ENCODE results near the gene OPCML. TPM values are rescaled to one million over a fixed set of nuclear protein-coding genes. Genes with fewer than 3 reads are reported as not detected.

The OPCML gene
- total RNA-seq, 1 donor: under 0.01 TPM

GRCh38 chr11:132588366-132588765, 943.9 kb downstream of the OPCML start:
- Histone ChIP-seq H3K4me1 (ENCODE audit: insufficient read depth, low read length) (no peaks in the 10 kb centered on the region), H3K4me3 (ENCODE audit: low read length) (no peak overlapping the region), H3K9me3 (ENCODE audit: low read depth, low read length) (no peaks in the 10 kb centered on the region), H3K27me3 (ENCODE audit: insufficient read depth, low read length) (no peaks in the 10 kb centered on the region)

GRCh38 chr11:132587716-132588115, 944.6 kb downstream of the OPCML start:
- no peaks in the 10 kb centered on the region for H3K9me3 ChIP-seq (ENCODE audit: low read depth, low read length)
- H3K4me3 ChIP-seq (ENCODE audit: low read length): no peak overlapping the region
- H3K4me1 ChIP-seq (ENCODE audit: insufficient read depth, low read length): no peaks in the 10 kb centered on the region
- H3K27me3 ChIP-seq (ENCODE audit: insufficient read depth, low read length): no peaks in the 10 kb centered on the region

GRCh38 chr11:132586801-132587200, 945.5 kb downstream of the OPCML start:
- no peaks in the 10 kb centered on the region for H3K27me3 ChIP-seq (ENCODE audit: insufficient read depth, low read length)
- H3K9me3 ChIP-seq (ENCODE audit: low read depth, low read length): no peaks in the 10 kb centered on the region
- no peak overlapping the region for H3K4me3 ChIP-seq (ENCODE audit: low read length)
- H3K4me1 ChIP-seq (ENCODE audit: insufficient read depth, low read length): no peaks in the 10 kb centered on the region

GRCh38 chr11:132579634-132580327, 952.5 kb downstream of the OPCML start:
- H3K9me3 ChIP-seq (ENCODE audit: low read depth, low read length): no peaks in the 10 kb centered on the region

GRCh38 chr11:132579136-132579535, 953.2 kb downstream of the OPCML start:
- H3K27me3 ChIP-seq (ENCODE audit: insufficient read depth, low read length): no peaks in the 10 kb centered on the region
- no peak overlapping the region for H3K4me3 ChIP-seq (ENCODE audit: low read length)
- no peaks in the 10 kb centered on the region for H3K4me1 ChIP-seq (ENCODE audit: insufficient read depth, low read length)
- no peaks in the 10 kb centered on the region for H3K9me3 ChIP-seq (ENCODE audit: low read depth, low read length)

More at GRCh38 chr11:132579634-132580327, 952.5 kb downstream of the OPCML start:
- Histone ChIP-seq H3K27me3 (ENCODE audit: insufficient read depth, low read length) (no peaks in the 10 kb centered on the region), H3K4me3 (ENCODE audit: low read length) (no peak overlapping the region), H3K4me1 (ENCODE audit: insufficient read depth, low read length) (no peaks in the 10 kb centered on the region)

- H3K9me3 ChIP-seq (ENCODE audit: low read depth, low read length): no peaks in the 10 kb centered on the region
- H3K4me1 ChIP-seq (ENCODE audit: insufficient read depth, low read length): no peaks in the 10 kb centered on the region
- no peak overlapping the region for H3K4me3 ChIP-seq (ENCODE audit: low read length)
- no peaks in the 10 kb centered on the region for H3K27me3 ChIP-seq (ENCODE audit: insufficient read depth, low read length)
Measured at GRCh38 chr11:132578580-132578979, 953.7 kb downstream of the OPCML start.

- no peaks in the 10 kb centered on the region for H3K27me3 ChIP-seq (ENCODE audit: insufficient read depth, low read length)
- H3K4me3 ChIP-seq (ENCODE audit: low read length): no peak overlapping the region
- no peaks in the 10 kb centered on the region for H3K9me3 ChIP-seq (ENCODE audit: low read depth, low read length)
- no peaks in the 10 kb centered on the region for H3K4me1 ChIP-seq (ENCODE audit: insufficient read depth, low read length)
Measured at GRCh38 chr11:132576706-132577105, 955.6 kb downstream of the OPCML start.

GRCh38 chr11:132564091-132564885, 968.0 kb downstream of the OPCML start:
- no peaks in the 10 kb centered on the region for H3K4me1 ChIP-seq (ENCODE audit: insufficient read depth, low read length)
- H3K4me3 ChIP-seq (ENCODE audit: low read length): no peak overlapping the region
- no peaks in the 10 kb centered on the region for H3K9me3 ChIP-seq (ENCODE audit: low read depth, low read length)
- H3K27me3 ChIP-seq (ENCODE audit: insufficient read depth, low read length): no peaks in the 10 kb centered on the region

- Histone ChIP-seq H3K4me3 (ENCODE audit: low read length) (no peak overlapping the region), H3K4me1 (ENCODE audit: insufficient read depth, low read length) (no peaks in the 10 kb centered on the region), H3K27me3 (ENCODE audit: insufficient read depth, low read length) (no peaks in the 10 kb centered on the region), H3K9me3 (ENCODE audit: low read depth, low read length) (no peaks in the 10 kb centered on the region)
Measured at GRCh38 chr11:132563050-132563449, 969.3 kb downstream of the OPCML start.

GRCh38 chr11:132561937-132562336, 970.4 kb downstream of the OPCML start:
- H3K9me3 ChIP-seq (ENCODE audit: low read depth, low read length): no peaks in the 10 kb centered on the region
- H3K4me1 ChIP-seq (ENCODE audit: insufficient read depth, low read length): no peaks in the 10 kb centered on the region
- H3K27me3 ChIP-seq (ENCODE audit: insufficient read depth, low read length): no peaks in the 10 kb centered on the region
- no peak overlapping the region for H3K4me3 ChIP-seq (ENCODE audit: low read length)

GRCh38 chr11:132559331-132560036, 972.8 kb downstream of the OPCML start:
- no peaks in the 10 kb centered on the region for H3K27me3 ChIP-seq (ENCODE audit: insufficient read depth, low read length)

GRCh38 chr11:132556316-132556715, 976.0 kb downstream of the OPCML start:
- Histone ChIP-seq H3K27me3 (ENCODE audit: insufficient read depth, low read length) (no peaks in the 10 kb centered on the region), H3K9me3 (ENCODE audit: low read depth, low read length) (no peaks in the 10 kb centered on the region), H3K4me1 (ENCODE audit: insufficient read depth, low read length) (no peaks in the 10 kb centered on the region), H3K4me3 (ENCODE audit: low read length) (no peak overlapping the region)

More at GRCh38 chr11:132559331-132560036, 972.8 kb downstream of the OPCML start:
- no peaks in the 10 kb centered on the region for H3K4me1 ChIP-seq (ENCODE audit: insufficient read depth, low read length)
- no peaks in the 10 kb centered on the region for H3K9me3 ChIP-seq (ENCODE audit: low read depth, low read length)
- no peak overlapping the region for H3K4me3 ChIP-seq (ENCODE audit: low read length)

- H3K4me3 ChIP-seq (ENCODE audit: low read length): no peak overlapping the region
- H3K9me3 ChIP-seq (ENCODE audit: low read depth, low read length): no peaks in the 10 kb centered on the region
- H3K27me3 ChIP-seq (ENCODE audit: insufficient read depth, low read length): no peaks in the 10 kb centered on the region
- H3K4me1 ChIP-seq (ENCODE audit: insufficient read depth, low read length): no peaks in the 10 kb centered on the region
Measured at GRCh38 chr11:132555617-132556016, 976.7 kb downstream of the OPCML start.

- Histone ChIP-seq H3K9me3 (ENCODE audit: low read depth, low read length) (no peaks in the 10 kb centered on the region), H3K27me3 (ENCODE audit: insufficient read depth, low read length) (no peaks in the 10 kb centered on the region), H3K4me1 (ENCODE audit: insufficient read depth, low read length) (no peaks in the 10 kb centered on the region), H3K4me3 (ENCODE audit: low read length) (no peak overlapping the region)
Measured at GRCh38 chr11:132551016-132551415, 981.3 kb downstream of the OPCML start.

- no peaks in the 10 kb centered on the region for H3K4me1 ChIP-seq (ENCODE audit: insufficient read depth, low read length)
- no peaks in the 10 kb centered on the region for H3K9me3 ChIP-seq (ENCODE audit: low read depth, low read length)
- no peak overlapping the region for H3K4me3 ChIP-seq (ENCODE audit: low read length)
- H3K27me3 ChIP-seq (ENCODE audit: insufficient read depth, low read length): no peaks in the 10 kb centered on the region
Measured at GRCh38 chr11:132549561-132549960, 982.7 kb downstream of the OPCML start.
